ENCODE data around the gene HVCN1.

The HVCN1 gene

DNA sequence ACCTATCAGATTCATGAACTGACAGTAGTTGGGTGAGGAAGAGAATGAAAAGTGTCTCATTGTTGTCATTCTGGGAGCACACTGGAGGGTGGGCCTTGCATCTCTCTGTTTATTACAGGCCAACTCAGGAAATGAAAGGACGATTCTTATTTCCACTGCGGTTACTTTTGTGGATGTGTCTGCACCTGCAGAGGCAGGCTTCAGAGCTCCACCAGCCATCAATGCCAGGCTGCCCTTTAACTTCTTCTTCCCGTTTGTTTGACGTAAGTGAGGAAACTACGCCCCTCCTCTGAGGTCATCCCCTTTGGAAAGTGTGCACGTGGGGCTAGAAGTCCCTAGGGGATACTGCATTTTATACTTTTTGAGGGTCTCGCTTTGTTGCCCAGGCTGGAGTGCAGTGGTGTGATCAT, 41.3 kb downstream of the HVCN1 start:
- in situ Hi-C loops (cut with HindIII; ENCODE audit: low sequenced_read_pairs), result no loop called here
- no peak for DNase-seq (ENCODE audit: low read depth)

DNA sequence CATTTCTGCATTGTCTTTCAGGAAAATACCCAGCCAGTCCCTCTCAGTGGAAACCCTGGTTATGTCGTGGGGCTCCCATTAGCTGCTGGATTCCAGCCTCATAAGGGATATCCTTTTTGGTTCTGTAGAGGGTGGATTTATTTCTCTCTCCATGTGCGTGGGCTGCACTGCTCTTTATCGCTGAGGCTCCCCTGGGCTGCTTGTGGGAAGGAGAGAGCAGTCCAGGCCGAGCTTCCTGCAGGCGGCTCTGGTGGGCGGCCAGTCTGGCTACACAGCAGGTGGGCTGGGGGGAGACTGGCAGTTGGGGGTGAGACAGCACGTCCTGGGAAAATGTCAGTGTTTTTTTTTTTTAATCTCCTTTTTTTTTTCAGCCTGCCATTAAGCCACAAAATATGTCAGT, 47.4 kb downstream of the HVCN1 start:
- TF ChIP-seq, protein P1, sequence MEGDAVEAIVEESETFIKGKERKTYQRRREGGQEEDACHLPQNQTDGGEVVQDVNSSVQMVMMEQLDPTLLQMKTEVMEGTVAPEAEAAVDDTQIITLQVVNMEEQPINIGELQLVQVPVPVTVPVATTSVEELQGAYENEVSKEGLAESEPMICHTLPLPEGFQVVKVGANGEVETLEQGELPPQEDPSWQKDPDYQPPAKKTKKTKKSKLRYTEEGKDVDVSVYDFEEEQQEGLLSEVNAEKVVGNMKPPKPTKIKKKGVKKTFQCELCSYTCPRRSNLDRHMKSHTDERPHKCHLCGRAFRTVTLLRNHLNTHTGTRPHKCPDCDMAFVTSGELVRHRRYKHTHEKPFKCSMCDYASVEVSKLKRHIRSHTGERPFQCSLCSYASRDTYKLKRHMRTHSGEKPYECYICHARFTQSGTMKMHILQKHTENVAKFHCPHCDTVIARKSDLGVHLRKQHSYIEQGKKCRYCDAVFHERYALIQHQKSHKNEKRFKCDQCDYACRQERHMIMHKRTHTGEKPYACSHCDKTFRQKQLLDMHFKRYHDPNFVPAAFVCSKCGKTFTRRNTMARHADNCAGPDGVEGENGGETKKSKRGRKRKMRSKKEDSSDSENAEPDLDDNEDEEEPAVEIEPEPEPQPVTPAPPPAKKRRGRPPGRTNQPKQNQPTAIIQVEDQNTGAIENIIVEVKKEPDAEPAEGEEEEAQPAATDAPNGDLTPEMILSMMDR (IDR thresholded peaks at IDR 0.05; ENCODE audit: low read depth, low read length, missing control alignments), result no peak
- DNase-seq (ENCODE audit: low read depth), result no peak
- in situ Hi-C loops (cut with HindIII; ENCODE audit: low sequenced_read_pairs), result no loop called here
- no peak overlapping the region for H3K4me3 ChIP-seq (ENCODE audit: low read depth, low read length)

More for the DNA sequence above, 41.3 kb downstream of the HVCN1 start:
- TF ChIP-seq, protein P1 (IDR thresholded peaks at IDR 0.05; ENCODE audit: low read depth, low read length, missing control alignments), result no peak
- no peak overlapping the region for H3K4me3 ChIP-seq (ENCODE audit: low read depth, low read length)

DNA sequence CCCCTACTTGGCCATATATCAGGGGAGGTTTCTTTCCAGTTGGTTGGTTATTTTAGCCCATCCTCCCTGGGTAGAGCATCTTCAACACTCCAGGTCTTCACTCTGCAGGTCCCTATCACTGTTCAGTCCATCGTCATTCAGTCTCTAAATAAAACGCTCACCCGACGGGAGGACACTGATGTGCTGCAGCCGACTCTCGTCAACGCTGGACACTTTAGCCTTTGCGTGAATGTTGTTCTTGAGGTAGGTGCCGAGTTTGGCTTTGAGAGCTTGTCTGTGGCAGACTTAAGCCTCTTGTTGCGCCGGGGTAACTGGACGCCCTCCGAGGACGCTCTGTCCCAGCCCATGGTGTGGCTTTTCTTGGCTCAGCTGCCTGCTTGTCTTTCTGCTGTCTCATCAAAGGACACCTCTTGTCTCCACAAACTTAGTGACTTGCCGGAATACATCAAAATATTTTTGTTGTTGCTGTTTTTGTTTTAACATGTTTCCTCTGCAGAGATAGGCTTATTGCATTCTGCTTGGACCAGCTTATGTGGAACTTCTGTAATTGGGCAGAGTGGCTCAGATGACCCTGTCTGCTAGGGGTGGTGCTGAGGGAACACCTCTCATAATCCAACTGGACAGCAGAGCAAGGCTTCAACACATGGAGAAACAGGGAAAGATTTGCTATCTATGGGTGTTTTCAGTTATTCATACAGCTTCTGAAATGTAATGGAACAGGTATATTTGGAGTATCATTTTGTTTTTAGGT, 48.5 kb downstream of the HVCN1 start:
- TF ChIP-seq, protein P1 (IDR thresholded peaks at IDR 0.05; ENCODE audit: low read depth, low read length, missing control alignments), result no peak
- no peak for DNase-seq (ENCODE audit: low read depth)
- H3K4me3 ChIP-seq (ENCODE audit: low read depth, low read length), result no peak overlapping the region
- in situ Hi-C loops (cut with HindIII; ENCODE audit: low sequenced_read_pairs), result no loop called here

DNA sequence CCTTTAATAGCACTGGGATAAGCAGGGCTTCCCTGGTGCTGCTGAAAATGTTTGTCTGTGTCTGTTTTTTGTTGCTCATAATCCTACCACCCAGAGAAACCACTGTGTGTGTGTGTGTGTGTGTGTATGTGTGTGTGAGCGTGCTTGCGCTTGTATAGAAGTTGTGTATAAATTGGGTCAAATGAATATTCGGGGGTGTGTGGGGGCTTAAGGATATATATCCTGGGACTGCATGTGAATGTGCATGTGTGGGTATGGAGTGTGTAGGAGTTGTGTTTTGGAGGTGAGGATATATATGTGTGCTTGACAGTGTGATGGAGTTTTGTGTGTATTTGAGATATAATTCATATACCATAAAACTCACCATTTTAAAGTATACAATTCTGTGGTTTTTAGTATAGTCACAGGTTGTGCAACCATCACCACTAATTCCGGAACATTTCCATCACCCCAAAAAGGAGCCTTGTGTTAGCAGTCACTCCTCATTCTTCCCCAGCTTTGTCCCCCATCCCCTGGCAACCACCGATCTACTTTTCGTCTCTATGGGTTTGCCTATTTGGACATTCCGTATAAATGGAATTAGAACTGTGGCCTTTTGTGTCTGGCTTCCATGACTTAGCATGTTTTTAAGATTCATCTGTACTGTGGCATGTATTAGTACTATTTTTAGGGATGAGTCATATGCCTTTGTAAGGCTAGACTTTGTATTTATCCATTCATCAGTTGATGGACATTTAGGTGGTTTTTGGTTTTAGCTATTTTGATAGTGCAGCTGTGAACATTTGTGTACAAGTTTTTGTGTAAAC, 49.4 kb downstream of the HVCN1 start:
- TF ChIP-seq, protein P1 (IDR thresholded peaks at IDR 0.05; ENCODE audit: low read depth, low read length, missing control alignments), result no peak
- DNase-seq (ENCODE audit: low read depth), result peak; percentile 34
- H3K4me3 ChIP-seq (ENCODE audit: low read depth, low read length), result no peak overlapping the region
- in situ Hi-C loops (cut with HindIII; ENCODE audit: low sequenced_read_pairs), result no loop called here

DNA sequence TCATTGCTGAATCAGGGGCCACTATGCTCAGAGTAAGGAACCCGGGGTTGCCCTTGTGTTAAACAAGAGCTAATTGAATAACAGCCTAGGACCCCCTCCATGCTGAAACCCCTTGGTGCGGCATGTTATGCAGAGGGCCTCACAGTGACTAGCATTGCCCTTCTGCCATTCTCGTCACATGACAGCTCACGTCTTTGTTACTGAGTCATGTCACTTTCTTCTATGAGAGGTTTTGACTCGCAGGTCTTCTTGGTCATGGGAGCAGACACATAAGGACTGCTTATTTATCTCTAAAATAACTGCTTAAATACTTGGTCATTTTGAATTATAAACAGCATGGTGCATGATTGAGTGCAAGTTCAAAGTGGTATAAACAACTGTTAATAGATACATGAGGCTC, 50.1 kb downstream of the HVCN1 start:
- no peak overlapping the region for H3K4me3 ChIP-seq (ENCODE audit: low read depth, low read length)
- TF ChIP-seq, protein P1 (IDR thresholded peaks at IDR 0.05; ENCODE audit: low read depth, low read length, missing control alignments), result no peak
- no peak for DNase-seq (ENCODE audit: low read depth)
- in situ Hi-C loops (cut with HindIII; ENCODE audit: low sequenced_read_pairs), result no loop called here

DNA sequence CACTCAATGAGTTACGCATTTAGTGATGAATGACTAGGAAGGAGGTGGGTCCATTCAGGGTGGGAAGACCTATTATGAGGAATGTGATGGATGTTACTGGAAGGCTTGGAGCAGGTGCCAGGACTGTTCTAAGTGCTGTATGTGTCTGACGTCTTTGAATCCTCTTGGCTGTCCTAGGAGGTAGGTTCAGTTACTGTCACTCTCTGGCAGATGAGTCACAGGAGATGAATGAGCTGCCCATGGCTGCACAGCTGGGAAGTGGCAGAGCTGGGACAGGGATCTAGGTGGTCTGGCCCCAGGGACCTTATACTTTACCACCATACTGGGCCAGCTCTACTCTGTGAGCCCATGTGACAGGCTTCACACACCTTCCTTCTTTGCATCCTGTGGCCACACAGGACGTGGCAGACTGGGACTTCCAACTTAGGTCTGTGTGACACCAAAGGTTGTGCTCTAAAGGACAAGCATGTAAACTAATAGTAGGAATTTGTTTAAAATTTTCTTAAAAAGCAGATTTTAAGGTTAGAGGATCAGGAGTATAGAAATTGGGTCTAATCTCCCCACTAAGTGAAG, 51.0 kb downstream of the HVCN1 start:
- in situ Hi-C loops (cut with HindIII; ENCODE audit: low sequenced_read_pairs), result no loop called here
- no peak overlapping the region for H3K4me3 ChIP-seq (ENCODE audit: low read depth, low read length)
- TF ChIP-seq, protein P1 (IDR thresholded peaks at IDR 0.05; ENCODE audit: low read depth, low read length, missing control alignments), result no peak
- no peak for DNase-seq (ENCODE audit: low read depth)

Measured in astrocyte of the cerebellum (primary cell).